ENCODE measurements around the gene RHEX.

Gene RHEX

GRCh38 chr1:206116191-206116872, 63.4 kb downstream of the RHEX start:
- no peak for DNase-seq (ENCODE audit: low read depth in 2 of 2)

GRCh38 chr1:206116873-206117150, 63.8 kb downstream of the RHEX start:
- DNase-seq (ENCODE audit: low read depth in 2 of 2), result no peak

DNA sequence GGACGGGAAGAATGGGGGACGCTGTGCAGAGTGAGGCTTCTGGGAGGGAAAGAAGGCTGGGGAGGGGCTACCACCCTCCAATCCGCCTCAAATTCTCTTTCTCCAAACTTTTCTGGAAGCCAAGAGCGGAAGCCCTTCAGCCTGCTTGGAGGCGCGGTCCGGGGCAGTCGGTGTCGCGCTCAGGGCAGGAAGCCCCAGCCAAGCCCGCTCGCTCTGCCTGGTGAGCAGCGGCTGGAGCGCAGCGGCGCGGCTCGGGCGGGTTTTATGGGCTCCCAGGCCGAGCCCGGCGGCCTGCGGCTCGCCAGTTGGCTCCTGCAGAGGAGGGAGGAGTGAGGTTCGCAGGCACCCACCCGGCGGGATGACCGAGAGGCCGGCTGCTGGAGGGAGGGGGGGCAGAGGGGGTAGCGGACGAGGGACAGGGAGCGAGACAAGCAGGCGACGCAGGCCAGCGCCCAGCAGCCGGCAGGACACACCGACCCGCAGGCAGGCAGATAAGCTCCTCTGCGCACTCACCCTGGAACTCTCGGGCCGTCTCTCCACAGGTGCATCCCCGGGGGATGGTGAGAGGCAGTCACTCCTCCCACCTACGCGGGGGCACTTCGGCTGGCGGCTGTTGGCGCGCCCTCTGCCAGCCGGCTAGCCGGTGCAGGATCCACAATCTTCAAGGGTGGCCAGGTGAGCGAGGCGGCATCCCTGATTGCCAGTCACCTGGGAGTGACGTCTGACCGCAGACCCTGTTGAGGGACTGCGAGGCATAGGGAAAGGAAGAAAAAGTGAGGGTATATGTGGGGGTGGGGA, 64.4 kb downstream of the RHEX start, which contains the start of gene AVPR1B:
Gene AVPR1B (minus strand): TSS at position 238 of the 798 bp plus-strand sequence. CDS start 498 bp downstream, outside the sequence.
- DNase-seq (ENCODE audit: low read depth in 2 of 2), result peak; percentile 4 to 14

DNA sequence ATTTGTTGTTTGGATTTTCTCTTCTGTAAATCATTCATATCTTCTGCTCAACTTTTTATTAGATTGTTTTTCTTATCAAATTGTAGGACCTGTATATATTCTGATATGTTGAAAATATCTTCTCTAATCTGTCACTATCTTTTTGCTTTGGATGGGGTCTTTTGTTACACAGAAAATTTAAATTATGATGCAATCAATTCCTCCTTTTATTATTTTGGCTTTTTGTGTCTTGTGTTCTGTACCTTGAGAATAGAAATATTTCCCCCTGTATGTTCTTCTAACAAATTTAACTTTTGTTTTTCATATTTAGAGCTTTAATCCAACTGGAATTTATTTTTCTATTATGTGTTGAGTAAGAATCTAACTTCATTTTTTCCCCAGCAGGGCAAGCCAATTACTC, 67.4 kb downstream of the RHEX start:
- DNase-seq (ENCODE audit: low read depth in 2 of 2), result no peak

- no peak for DNase-seq (ENCODE audit: low read depth in 2 of 2)
Observed at GRCh38 chr1:206121269-206121668, 68.3 kb downstream of the RHEX start.

GRCh38 chr1:206122686-206123085, 69.7 kb downstream of the RHEX start:
- DNase-seq (ENCODE audit: low read depth in 2 of 2), result no peak

GRCh38 chr1:206125346-206125745, 72.4 kb downstream of the RHEX start:
- no peak for DNase-seq (ENCODE audit: low read depth in 2 of 2)

GRCh38 chr1:206127336-206127735, 74.4 kb downstream of the RHEX start:
- no peak for DNase-seq (ENCODE audit: low read depth in 2 of 2)

GRCh38 chr1:206128196-206128595, 75.2 kb downstream of the RHEX start:
- DNase-seq (ENCODE audit: low read depth in 2 of 2), result no peak

DNA sequence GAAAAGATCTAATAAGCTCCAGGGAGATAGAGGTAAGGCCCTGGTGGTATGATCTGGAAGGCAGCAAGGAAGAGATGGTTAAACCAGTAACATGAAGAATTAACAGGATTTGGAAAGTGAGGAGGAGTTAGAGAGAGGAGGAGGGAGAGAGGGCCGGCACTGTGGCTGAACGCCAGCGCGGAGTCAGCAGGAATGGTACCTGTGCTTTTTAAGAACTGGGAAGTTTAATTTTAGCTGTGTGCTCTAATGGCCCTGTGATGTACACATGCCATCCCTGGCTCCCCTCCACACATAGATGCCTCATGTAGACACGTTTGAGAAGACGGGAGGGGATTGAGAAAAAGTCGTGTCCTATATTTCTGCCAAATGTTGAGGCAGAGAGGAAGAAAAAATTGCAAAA, 78.1 kb downstream of the RHEX start:
- DNase-seq (ENCODE audit: low read depth in 2 of 2), result no peak

GRCh38 chr1:206133751-206134415, 80.9 kb downstream of the RHEX start:
- no peak for DNase-seq (ENCODE audit: low read depth in 2 of 2)

DNA sequence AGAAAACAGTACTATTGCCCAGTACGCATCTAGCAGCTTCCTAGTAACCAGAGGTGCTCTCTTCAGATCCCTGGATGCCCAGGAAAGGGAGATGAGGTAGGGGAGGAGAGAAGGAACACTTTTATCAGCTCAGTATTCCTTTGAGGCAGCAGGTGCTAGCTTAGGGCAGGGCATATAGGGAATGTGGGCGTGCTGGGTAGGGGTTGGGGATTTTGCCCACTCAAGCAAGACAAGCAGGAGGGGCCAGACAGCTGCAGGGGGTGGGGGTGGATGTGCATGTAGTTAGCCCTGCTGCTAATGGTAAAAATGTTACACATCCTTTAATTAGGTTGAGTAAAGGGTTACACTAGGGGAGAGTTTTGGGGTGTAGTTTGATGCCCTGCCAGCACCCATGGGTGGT, 82.3 kb downstream of the RHEX start:
- DNase-seq (ENCODE audit: low read depth in 2 of 2), result no peak

GRCh38 chr1:206136241-206136640, 83.3 kb downstream of the RHEX start:
- DNase-seq (ENCODE audit: low read depth in 2 of 2), result no peak

DNA sequence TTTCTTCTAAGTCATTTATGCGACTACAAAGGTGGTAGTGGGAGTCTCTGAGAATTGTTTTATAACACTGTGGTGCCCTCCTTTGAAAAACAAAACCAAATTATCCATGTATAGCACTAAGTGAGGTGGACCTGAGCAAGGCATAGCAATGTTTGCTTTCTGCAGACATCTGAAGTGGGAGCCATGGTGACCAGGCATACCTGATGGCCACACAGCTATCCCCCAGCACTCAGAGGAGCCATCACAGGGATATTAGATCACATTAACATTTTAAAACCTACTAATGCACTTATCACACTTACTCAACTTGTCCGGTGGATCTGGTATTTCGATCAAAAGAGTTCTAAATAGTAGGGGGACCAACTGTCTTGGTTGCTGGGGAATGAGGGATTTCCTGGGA, 89.0 kb downstream of the RHEX start:
- DNase-seq (ENCODE audit: low read depth in 2 of 2), result no peak

DNA sequence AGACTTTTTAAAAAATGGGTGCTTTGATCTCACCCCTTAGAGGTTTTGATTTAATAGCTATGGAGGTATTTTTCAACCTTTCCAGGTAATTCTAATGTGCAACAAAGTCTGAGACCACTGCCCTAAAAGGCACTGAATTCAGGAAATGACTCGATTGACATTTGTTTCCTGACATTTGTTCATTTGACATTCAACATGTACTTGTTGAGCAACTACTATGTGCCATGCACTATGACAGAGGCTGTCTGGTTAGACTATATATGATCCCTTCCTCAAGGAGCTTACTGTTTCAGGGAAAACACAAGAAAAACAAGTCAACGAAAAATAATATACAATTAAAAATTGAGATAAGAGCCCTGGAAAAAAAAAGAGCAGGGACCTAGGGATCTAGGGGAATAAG, 89.8 kb downstream of the RHEX start:
- no peak for DNase-seq (ENCODE audit: low read depth in 2 of 2)

DNA sequence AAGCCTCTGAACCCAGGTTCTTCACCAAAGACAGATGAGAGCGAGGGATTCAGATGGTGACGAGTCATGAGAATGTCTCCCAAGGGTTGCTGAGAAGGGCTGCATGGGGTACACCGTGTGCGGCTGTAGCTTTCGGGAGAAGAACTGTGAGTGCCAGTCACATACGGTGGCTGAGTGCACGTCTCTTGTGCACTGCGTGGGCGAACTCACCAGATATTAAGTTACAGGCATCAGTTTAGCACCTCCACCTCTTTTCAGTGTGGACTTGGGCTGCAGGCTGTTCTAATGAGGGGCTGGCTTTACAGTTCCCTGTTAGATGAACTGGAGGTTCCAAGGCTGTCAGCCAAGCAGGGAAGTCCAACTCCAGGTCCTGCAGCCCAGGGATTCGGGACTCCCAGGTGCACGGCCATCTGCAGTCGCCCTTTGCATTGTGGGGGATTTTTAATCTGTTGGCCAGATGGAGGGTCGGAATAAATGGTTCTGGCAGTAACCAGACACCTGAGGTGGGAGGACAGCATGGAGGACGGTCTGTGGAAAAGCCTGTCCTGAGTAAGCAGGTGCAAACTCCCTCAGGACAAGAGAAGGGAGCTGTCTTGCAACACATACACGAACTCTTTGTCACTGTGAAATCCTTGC, 90.7 kb downstream of the RHEX start:
- no peak for DNase-seq (ENCODE audit: low read depth in 2 of 2)

DNA sequence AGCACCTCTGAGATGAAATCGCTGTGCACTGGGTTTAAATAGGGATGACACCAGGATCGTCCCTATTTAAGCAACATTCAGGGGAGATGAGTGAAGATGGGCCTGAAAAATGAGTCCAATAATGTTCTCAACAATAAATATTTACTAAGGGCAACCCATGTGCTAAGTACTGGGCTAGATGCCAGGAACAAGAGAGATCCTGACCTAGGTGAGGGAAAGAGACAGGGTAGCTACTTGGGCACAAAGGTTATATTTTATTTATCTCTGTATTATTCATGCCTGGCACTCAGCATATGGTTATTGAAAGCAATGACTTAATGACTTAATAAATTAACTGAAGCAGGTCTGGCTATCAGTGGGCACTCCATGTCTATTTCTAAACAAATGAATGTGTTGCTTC, 91.6 kb downstream of the RHEX start:
- no peak for DNase-seq (ENCODE audit: low read depth in 2 of 2)

- no peak for DNase-seq (ENCODE audit: low read depth in 2 of 2)
Observed at GRCh38 chr1:206145771-206146290, 92.9 kb downstream of the RHEX start.
